Stimulated activated naive CD8-positive, alpha-beta T cell treated with anti-CD3 and anti-CD28 coated beads, Interleukin-15, amount 100 ng/mL, for 72 hours (primary cell): ENCODE data around the gene CUX1.

Experiments used
- ATAC-seq: fragments of 150-1000 bp; cut with Tn5 transposase; 2 replicates; pipeline ENCODE4 v1.10.0; 2021; ENCODE audit warnings: mild to moderate bottlenecking, moderate library complexity
- DNase-seq, 2 donors: peaks; one replicate each; pipeline ENCODE4 v3.0.0; 2021 to 2022
- H3K27ac Mint-ChIP-seq, 2 donors: one replicate each; pipeline ENCODE4 v1.8.0; 2022; ENCODE audit warnings: mild to moderate bottlenecking in 2 of 2, mixed read lengths in 2 of 2, moderate library complexity in 2 of 2
- H3K27me3 Mint-ChIP-seq: one replicate; pipeline ENCODE4 v1.8.0; 2022; ENCODE audit warnings: mixed read lengths
- H3K4me1 Mint-ChIP-seq: one replicate; pipeline ENCODE4 v1.8.0; 2022; ENCODE audit warnings: mild to moderate bottlenecking, mixed read lengths
- H3K4me3 Mint-ChIP-seq, 2 donors: one replicate each; pipeline ENCODE4 v1.8.0; 2022; ENCODE audit warnings: mild to moderate bottlenecking in 2 of 2, mixed read lengths in 2 of 2, moderate library complexity in 1 of 2
- H3K9me3 Mint-ChIP-seq, 2 donors: one replicate each; pipeline ENCODE4 v1.8.0; 2022; ENCODE audit warnings: mixed read lengths in 2 of 2

CUX1 gene

DNA sequence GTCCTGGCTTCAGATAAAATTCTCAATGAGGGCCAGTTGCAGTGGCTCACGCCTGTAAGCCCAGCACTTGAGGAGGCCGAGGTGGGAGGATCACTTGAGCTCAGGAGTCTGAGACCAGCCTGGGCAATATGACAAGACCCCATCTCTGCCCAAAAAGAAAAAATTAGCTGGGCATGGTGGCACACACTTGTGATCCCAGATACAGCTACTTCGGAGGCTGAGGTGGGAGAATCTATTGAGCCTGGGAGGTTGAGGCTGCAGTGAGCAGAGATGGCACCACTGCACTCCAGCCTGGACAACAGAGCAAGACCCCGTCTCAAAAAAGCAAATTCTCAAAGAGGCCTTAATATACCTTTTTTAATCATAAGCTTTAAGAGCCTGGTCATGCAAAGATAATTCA lies 142.9 kb downstream of the CUX1 start:
- Mint-ChIP-seq H3K27ac (no peak overlapping the region), H3K27me3 (no peaks in the 10 kb centered on the region), H3K9me3 (no peaks in the 10 kb centered on the region), H3K4me1 (peaks cover 20% of the 10 kb centered on the region), H3K4me3 (no peak overlapping the region)
- DNase-seq = no peak
- no peak for ATAC-seq

DNA sequence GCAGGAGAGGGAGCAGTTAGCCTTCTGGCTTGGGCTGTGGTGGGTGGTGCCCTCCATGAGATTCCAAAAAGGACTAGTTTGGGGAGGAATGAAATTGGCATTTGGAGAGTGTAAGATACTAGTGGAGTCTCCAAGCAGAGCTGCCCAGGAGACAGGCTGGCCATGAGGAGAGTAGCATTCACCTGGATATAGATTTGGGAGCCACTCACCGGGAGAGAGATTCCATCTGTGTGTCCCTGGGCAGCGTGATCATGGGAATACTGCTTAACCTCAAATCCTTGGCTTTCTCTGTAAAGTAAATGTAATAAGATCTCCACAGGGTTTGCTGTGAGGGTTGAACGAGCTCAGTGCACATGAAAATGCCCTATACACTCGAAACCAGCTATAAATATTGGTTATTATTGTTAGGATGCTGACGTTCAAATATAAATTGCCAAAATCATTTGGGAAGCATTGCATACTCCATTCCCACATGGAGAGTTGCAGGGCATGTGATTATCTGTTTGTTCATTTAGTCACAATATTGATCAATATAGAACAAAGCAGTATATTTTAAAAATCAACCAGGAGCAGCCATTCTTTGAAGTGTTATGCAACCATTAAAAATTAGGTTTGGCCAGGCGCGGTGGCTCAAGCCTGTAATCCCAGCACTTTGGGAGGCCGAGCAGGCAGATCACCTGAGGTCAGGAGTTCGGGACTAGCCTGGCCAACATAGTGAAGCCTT lies 143.7 kb downstream of the CUX1 start:
- H3K4me3 Mint-ChIP-seq = no peak overlapping the region
- ATAC-seq = no peak
- no peaks in the 10 kb centered on the region for H3K27me3 Mint-ChIP-seq
- no peak for DNase-seq
- H3K4me1 Mint-ChIP-seq = peaks cover 16% of the 10 kb centered on the region
- no peak overlapping the region for H3K27ac Mint-ChIP-seq
- H3K9me3 Mint-ChIP-seq = no peaks in the 10 kb centered on the region

DNA sequence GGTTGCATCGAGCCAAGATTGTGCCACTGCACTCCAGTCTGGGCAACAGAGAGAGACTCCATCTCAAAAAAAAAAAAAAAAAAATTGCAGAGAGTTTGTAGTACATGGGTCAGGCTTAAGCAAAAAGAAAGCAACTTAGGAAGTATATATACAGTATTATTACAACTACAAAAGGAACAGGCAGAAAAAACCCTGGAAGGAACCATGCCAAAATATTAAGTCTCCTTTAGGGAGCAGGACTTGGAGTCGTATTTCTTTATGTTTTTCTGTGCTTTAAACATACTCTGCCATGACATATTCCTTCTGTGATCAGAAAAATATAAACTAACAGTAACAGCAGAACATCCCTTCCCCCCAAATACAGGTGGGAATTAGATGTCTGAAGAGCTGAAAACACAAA lies 144.4 kb downstream of the CUX1 start:
- no peaks in the 10 kb centered on the region for H3K9me3 Mint-ChIP-seq
- DNase-seq (no peak), ATAC-seq (no peak)
- no peak overlapping the region for H3K4me3 Mint-ChIP-seq
- H3K27ac Mint-ChIP-seq = no peak overlapping the region
- H3K4me1 Mint-ChIP-seq = peaks cover 12% of the 10 kb centered on the region
- H3K27me3 Mint-ChIP-seq = no peaks in the 10 kb centered on the region

DNA sequence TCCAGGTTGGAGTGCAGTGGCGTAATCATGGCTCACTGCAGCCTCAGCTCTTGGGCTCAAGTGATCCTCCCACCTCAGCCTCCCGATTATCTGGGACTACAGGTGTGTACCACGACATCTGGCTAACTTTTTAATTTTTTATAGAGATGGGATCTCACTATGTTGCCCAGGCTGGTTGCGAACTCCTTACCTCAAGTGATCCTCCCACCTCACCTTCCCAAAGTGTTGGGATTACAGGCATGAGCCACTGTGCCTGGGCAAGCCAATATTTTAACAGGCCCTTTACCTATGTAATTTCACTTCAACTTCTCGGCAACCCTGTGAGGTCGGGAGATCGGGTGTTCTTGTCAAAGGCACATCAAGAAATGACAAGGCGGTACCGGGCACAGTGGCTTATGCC lies 146.3 kb downstream of the CUX1 start:
- no peak for DNase-seq
- no peak overlapping the region for H3K4me3 Mint-ChIP-seq
- H3K27ac Mint-ChIP-seq = no peak overlapping the region
- no peak for ATAC-seq
- H3K27me3 Mint-ChIP-seq = no peaks in the 10 kb centered on the region
- no peaks in the 10 kb centered on the region for H3K9me3 Mint-ChIP-seq
- no peaks in the 10 kb centered on the region for H3K4me1 Mint-ChIP-seq

DNA sequence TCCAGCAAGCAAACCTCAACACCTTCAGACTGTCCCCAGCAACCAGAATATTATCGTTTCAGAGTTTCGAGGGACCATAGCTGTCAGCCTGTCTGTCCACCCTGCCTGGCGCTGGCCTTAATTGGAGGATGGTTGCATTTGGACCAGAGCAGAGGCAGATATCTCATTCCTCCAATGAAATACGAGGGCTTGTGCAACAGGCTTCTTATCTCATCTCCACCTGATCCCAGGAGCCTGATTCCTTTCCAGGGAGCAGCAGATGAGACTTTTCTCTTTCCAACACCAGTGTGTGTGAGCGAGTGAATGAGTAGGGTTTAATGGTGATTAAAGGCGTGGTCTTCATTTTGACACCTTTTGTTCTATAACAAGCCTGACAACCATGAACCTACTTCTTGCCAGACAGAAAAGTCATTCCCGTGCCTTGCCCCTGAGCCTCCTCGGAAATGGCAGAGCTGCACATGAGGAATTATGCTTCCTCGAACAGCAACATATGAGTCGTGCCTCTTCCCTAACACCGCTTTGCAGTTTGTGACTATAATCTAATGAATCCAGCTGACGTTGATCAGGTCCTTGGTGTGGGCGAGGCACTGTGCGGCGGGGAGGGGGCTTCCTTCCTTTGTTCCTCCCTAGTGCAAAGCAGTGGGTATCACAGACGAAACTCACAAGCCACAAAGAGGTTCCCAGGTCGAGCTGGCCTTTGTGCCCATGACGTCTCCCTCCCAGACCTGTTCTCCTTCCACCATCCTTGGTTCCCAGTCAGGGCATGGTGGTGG lies 147.4 kb downstream of the CUX1 start:
- Mint-ChIP-seq H3K4me1 (peaks cover 2% of the 10 kb centered on the region), H3K27ac (no peak overlapping the region), H3K4me3 (no peak overlapping the region), H3K9me3 (no peaks in the 10 kb centered on the region), H3K27me3 (no peaks in the 10 kb centered on the region)
- no peak for ATAC-seq
- no peak for DNase-seq

DNA sequence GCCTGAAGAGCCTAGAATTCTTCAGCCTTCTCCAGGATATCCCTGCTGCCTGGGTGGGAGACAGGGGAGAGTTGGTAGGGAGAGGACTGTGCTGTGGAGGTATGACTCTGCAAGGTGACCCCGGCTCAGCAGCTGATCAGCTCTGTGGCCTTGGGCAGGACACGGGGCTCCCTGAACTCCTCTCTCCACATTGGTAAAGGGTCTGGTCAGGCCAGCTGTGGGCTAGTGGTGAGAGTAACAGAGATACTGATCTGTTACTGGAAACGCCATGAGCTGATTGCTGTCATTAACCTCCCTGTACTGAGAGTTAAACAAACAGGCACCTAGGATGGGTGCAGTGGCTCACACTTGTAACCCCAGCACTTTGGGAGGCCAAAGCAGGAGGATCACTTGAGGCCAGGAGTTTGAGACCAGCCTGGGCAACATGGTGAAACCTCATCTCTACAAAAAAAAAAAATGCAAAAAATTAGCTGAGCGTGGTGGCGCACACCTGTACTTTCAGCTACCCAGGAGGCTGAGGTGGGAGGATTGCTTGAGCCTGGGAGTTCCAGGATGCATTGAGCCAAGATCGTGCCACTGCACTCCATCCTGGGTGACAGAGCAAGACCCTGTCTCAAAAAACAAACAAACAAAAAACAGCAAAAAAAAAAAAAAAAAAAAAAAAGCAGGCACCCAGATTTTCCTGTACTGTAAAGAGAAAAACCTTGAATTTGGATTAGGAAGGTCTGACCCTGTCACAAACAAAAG lies 151.5 kb downstream of the CUX1 start:
- H3K9me3 Mint-ChIP-seq = no peaks in the 10 kb centered on the region
- no peaks in the 10 kb centered on the region for H3K27me3 Mint-ChIP-seq
- no peak overlapping the region for H3K4me3 Mint-ChIP-seq
- no peak for ATAC-seq
- DNase-seq = no peak
- no peak overlapping the region for H3K27ac Mint-ChIP-seq
- peaks cover 5% of the 10 kb centered on the region for H3K4me1 Mint-ChIP-seq

DNA sequence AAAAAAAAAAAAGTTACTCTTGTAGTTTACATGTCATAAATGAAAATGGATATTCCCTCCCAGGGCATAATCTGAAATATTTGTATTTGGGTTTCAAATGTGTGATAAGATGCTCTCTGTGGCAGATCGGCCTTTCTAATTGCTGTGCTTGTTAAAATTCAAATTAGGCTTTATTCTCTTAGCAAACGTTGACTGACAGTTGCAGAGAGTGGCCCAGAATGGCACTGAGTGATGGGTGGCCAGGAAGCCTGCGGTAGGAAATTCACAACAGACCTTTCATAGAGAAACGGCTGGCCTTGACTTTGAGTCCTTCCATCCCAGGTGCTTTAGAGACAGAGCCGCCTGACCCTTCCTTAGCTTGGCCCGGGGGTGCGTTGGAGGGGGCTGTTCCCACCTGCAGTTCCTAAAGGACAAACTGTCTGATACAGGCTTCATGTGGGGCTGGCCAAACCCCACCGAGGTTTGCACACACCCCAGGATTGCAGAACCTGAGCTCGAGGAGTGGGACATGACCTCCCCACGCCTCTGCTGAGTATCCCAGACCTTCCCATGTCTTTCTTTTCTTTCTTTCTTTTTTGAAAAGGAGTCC lies 152.7 kb downstream of the CUX1 start:
- no peak for ATAC-seq
- Mint-ChIP-seq H3K4me3 (no peak overlapping the region), H3K27ac (peak overlapping the region in 1 of 2 donors; percentile 19), H3K27me3 (no peaks in the 10 kb centered on the region), H3K9me3 (no peaks in the 10 kb centered on the region), H3K4me1 (peaks cover 5% of the 10 kb centered on the region)
- DNase-seq = no peak

DNA sequence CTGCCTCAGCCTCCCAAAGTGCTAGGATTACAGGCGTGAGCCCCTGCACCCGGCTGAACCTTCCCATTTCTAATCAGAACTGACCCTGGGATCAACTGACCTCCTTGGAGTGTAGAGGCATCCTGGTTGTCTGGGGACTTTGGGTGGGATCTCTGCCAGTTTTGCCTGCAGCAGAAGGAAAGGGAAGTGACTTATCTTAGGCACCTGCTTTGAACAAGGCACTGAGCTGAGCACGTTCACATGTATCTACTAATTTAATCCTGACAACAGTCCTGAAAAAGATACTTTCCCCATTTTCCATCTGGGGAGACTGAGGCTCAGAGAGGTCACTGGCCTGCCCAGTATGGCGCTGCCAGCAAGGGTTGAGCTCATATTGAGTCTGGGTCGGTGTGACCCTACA lies 153.4 kb downstream of the CUX1 start:
- peak overlapping the region in 1 of 2 donors; percentile 43 for H3K27ac Mint-ChIP-seq

DNA sequence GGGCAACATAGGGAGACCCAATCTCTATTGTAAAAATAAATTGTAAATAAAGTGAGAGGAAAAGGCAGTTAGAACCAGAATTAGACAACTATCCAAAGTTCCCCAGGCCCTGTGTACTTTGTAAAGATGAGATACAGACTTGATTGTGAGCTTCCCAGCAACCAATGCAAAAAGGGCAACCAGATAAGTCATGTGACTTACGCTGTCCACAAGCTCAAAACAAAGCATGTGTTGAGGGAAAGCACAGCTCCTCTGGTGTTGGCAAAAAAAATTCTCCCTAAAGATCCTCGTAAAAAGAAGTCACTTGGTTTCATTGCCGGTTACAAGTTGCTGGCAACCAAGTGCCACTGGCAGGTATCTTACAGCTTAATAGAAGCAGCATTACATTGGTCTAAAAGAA lies 154.0 kb downstream of the CUX1 start:
- Mint-ChIP-seq H3K27ac (no peak overlapping the region), H3K9me3 (no peaks in the 10 kb centered on the region), H3K27me3 (no peaks in the 10 kb centered on the region), H3K4me3 (no peak overlapping the region), H3K4me1 (peaks cover 5% of the 10 kb centered on the region)
- DNase-seq (no peak), ATAC-seq (no peak)

More for the DNA sequence above, 153.4 kb downstream of the CUX1 start:
- no peaks in the 10 kb centered on the region for H3K27me3 Mint-ChIP-seq
- peaks cover 5% of the 10 kb centered on the region for H3K4me1 Mint-ChIP-seq
- no peak for DNase-seq
- no peak for ATAC-seq
- no peaks in the 10 kb centered on the region for H3K9me3 Mint-ChIP-seq
- H3K4me3 Mint-ChIP-seq = no peak overlapping the region

DNA sequence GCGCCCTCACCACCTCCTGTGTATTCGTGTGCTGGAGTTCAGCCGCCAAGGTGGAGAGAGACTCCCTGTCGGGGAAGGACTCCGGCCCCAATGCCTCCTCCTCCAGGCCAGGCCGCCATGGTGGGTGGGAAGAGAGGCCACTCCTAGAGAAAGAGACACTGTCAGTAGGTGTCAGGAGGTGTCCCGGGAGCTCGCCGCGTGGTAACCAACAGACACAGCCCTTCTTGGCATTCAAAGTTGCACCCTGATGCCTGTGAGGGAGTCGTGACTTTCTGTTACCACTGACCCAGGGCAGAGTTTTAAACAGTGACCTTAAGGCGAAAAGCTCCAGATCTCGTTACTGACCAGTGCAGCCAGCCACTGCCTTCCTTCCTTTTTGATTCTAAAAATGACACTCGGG lies 155.2 kb downstream of the CUX1 start:
- ATAC-seq (no peak), DNase-seq (no peak)
- no peak overlapping the region for H3K4me3 Mint-ChIP-seq
- peak overlapping the region in 1 of 2 donors; percentile 16 for H3K27ac Mint-ChIP-seq
- peaks cover 5% of the 10 kb centered on the region for H3K4me1 Mint-ChIP-seq
- H3K27me3 Mint-ChIP-seq = no peaks in the 10 kb centered on the region
- H3K9me3 Mint-ChIP-seq = no peaks in the 10 kb centered on the region

DNA sequence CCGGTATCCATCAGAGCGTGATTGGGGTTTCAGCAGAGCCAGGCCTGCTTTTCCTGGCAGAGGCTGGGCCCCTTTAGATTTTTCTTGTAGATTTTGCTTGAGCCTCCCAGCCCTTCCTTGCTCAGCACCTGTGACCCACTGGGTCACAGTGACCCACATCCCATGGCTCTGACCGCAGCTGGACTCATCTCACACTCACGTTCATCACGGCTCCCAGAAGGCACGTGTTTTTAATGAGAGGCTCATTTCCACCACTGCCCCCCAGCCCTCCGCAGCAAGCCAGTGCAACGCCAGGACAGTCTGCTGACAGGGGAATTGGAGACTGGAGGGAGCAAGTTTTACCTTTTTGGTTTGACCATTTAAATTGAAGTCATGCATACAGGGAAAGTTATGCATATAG lies 155.7 kb downstream of the CUX1 start:
- ATAC-seq (no peak), DNase-seq (no peak)
- Mint-ChIP-seq H3K4me3 (no peak overlapping the region), H3K27me3 (no peaks in the 10 kb centered on the region), H3K27ac (no peak overlapping the region), H3K4me1 (peaks cover 5% of the 10 kb centered on the region), H3K9me3 (no peaks in the 10 kb centered on the region)

DNA sequence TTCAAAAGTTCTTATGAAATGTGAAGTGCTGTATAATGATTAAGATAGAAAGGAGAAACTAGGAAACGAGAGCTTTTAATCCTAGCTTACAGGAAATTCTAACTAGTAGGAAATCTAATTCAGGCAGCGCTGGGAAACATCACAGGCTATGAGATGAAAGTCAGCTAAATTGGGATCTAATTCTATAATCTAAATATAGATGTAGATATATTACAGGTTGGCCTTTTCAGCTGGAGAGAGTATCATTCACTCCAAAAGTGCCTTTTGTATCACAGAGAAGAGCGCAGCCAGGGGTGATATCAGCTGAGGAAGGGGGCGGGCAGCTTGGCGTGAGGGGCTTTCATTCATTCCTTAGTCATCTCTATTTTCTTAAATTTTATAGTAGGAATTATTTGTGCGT lies 157.0 kb downstream of the CUX1 start:
- ATAC-seq = no peak
- no peak overlapping the region for H3K27ac Mint-ChIP-seq
- no peaks in the 10 kb centered on the region for H3K9me3 Mint-ChIP-seq
- peaks cover 5% of the 10 kb centered on the region for H3K4me1 Mint-ChIP-seq
- H3K27me3 Mint-ChIP-seq = no peaks in the 10 kb centered on the region
- H3K4me3 Mint-ChIP-seq = no peak overlapping the region
- no peak for DNase-seq

DNA sequence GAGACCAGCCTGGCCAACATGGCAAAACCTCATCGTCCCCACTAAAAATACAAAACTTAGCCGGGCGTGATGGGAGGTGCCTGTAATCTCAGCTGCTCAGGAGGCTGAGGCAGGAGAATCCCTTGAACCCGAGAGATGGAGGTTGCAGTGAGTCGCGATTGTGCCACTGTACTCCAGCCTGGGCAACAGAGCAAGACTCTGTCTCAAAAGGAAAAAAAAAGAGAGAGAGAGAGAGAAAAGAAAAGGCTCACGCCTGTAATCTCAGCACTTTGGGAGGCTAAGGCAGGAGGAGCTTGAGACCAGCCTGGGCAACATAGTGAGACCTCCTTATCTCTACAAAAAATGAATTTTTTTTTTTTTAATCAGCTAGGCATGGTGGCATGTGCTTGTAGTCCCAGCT lies 157.6 kb downstream of the CUX1 start:
- Mint-ChIP-seq H3K4me1 (peaks cover 1% of the 10 kb centered on the region), H3K4me3 (no peak overlapping the region), H3K27me3 (no peaks in the 10 kb centered on the region), H3K9me3 (no peaks in the 10 kb centered on the region), H3K27ac (no peak overlapping the region)
- DNase-seq (no peak), ATAC-seq (no peak)

DNA sequence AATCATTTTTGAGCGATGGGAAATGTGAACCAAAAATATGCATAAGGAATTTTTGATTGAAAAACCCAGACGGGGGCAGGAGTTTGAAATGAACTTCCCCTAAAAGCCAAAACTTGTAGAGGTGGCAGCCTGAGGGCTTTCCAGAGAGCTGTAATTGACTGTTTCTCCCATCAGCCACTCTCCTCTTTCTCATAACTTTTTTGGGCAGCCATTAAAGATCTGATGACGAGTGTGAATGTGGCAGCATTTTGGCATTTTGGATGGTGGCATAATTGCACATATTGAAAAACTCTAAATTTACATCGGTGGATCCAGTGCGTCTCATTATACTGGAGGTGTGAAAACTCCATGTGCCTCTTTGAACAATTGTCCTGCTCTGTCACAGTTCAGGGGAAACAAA lies 159.0 kb downstream of the CUX1 start:
- no peaks in the 10 kb centered on the region for H3K27me3 Mint-ChIP-seq
- H3K27ac Mint-ChIP-seq = no peak overlapping the region
- H3K9me3 Mint-ChIP-seq = no peaks in the 10 kb centered on the region
- H3K4me3 Mint-ChIP-seq = no peak overlapping the region
- DNase-seq = no peak
- no peak for ATAC-seq
- H3K4me1 Mint-ChIP-seq = peaks cover 5% of the 10 kb centered on the region

DNA sequence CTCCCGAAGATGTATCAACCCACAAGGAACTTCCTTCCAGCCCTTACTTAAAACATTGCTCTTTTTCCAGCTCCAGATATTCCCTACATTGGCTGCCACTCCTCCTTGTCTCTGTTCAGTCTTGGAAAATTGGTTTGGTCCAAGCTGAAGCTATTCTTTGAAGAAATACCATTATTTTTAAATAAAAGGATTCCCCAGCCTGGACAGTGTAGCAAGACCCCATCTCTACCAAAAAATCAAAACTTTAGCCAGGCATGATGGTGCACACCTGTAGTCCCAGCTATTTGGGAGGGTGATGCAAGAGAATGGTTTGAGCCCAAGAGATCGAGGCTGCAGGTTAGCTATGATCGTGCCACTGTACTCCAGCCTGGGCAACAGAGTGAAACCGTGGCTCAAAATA lies 159.8 kb downstream of the CUX1 start:
- no peaks in the 10 kb centered on the region for H3K27me3 Mint-ChIP-seq
- ATAC-seq = no peak
- H3K27ac Mint-ChIP-seq = no peak overlapping the region
- H3K9me3 Mint-ChIP-seq = no peaks in the 10 kb centered on the region
- no peak overlapping the region for H3K4me3 Mint-ChIP-seq
- no peak for DNase-seq
- H3K4me1 Mint-ChIP-seq = peaks cover 13% of the 10 kb centered on the region

DNA sequence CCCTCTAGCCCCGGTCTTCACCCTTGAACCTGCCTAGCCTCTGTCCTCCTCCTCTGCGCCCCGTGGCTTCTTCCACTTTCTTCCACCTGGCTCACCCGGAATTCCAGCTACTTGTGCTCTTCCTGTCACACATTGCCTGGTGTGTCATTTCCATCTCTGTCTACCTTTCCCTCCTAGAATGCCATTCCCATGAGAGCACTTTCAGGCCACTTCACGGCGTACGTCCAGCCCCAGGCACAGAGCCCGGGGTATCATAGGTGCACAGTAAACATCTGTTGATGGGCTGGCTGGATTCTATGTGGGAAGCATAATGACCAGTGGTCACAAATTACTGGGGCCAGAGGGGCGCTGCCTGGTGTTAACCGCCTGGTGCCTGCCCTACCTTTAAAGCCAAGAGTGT lies 161.3 kb downstream of the CUX1 start:
- Mint-ChIP-seq H3K27ac (peak overlapping the region in 1 of 2 donors; percentile 6), H3K9me3 (no peaks in the 10 kb centered on the region), H3K4me3 (no peak overlapping the region), H3K4me1 (peaks cover 18% of the 10 kb centered on the region), H3K27me3 (no peaks in the 10 kb centered on the region)
- no peak for ATAC-seq
- DNase-seq = no peak
